ENCODE results near the gene CLMN. TPM values are rescaled to one million over a fixed set of nuclear protein-coding genes. Genes with fewer than 3 reads are reported as not detected.

Gene CLMN
- total and polyA plus RNA-seq, 2 experiments from 2014 or later = 3.2 to 5.7 TPM

- TF ChIP-seq CTCF (conservative IDR thresholded peaks at IDR 0.05; ENCODE audit: low read depth in 2 of 2) = no peak
Measured at GRCh38 chr14:95200404-95200803, 119.3 kb downstream of the CLMN start (continued).

GRCh38 chr14:95199298-95199983, 120.3 kb downstream of the CLMN start:
- Histone ChIP-seq H3K9me2 (ENCODE audit: insufficient read depth) (peaks cover 8% of the 10 kb centered on the region), H3K4me1 (ENCODE audit: insufficient read depth) (peaks cover 18% of the 10 kb centered on the region), H3F3A (replicated peaks; ENCODE audit: low read depth) (no peaks in the 10 kb centered on the region), H3K36me3 (ENCODE audit: insufficient read depth) (peaks cover 6% of the 10 kb centered on the region; the same call in 1 of the 2 replicates), H3K4me3 (no peak overlapping the region), H3K4me2 (peak overlapping the region; percentile 60; the same call in 1 of the 2 replicates), H3K79me2 (replicated peaks; ENCODE audit: insufficient read depth) (no peaks in the 10 kb centered on the region), H4K20me1 (replicated peaks; ENCODE audit: insufficient read depth) (no peaks in the 10 kb centered on the region), H3K27me3 (ENCODE audit: insufficient read depth) (no peaks in the 10 kb centered on the region), H2AFZ (peak overlapping the region; percentile 72; the same call in 1 of the 2 replicates), H3K27ac (ENCODE audit: low read depth) (no peak overlapping the region)
- H3K4me3 Mint-ChIP-seq = peak overlapping the region; percentile 22; the same call in 1 of the 3 replicates
- H3K4me1 Mint-ChIP-seq = peaks cover 39% of the 10 kb centered on the region
- H3K27me3 Mint-ChIP-seq (ENCODE audit: insufficient read depth, low read depth, poor library complexity) = peaks cover 9% of the 10 kb centered on the region
- no peak overlapping the region for H3K27ac Mint-ChIP-seq
- DNase-seq (ENCODE audit: low spot score) (no peak), ATAC-seq (peak; percentile 52)
- peaks cover 13% of the 10 kb centered on the region for H3K9me3 Mint-ChIP-seq
- peaks cover 22% of the 10 kb centered on the region for H3K36me3 Mint-ChIP-seq (ENCODE audit: low read depth)
- TF ChIP-seq REST (IDR thresholded peaks at IDR 0.05; ENCODE audit: unreplicated experiment) = no peak
- no peak for TF ChIP-seq ZNF331 (CRISPR knock-in tag; IDR thresholded peaks at IDR 0.05; ENCODE audit: low read depth)
- no peak for TF ChIP-seq CTCF (conservative IDR thresholded peaks at IDR 0.05; ENCODE audit: low read depth in 2 of 2)
- no peak for TF ChIP-seq NANOG (IDR thresholded peaks at IDR 0.05; ENCODE audit: borderline replicate concordance)
- no peak for TF ChIP-seq ZNF462 (CRISPR knock-in tag; IDR thresholded peaks at IDR 0.05)
